GM19238 (cell line): Measurements from ENCODE around the gene SIT1.
"Not testable (repeated sequence)": the region's sequence is repeated elsewhere in the genome, so short reads cannot be mapped to it uniquely, and the experiment has no call there.

Experiments
- DNase-seq: peaks from one replicate; pipeline ENCODE4 v3.0.0; 2011; ENCODE audit warnings: low spot score; ENCODE audit not compliant: insufficient read length

Gene SIT1

DNA sequence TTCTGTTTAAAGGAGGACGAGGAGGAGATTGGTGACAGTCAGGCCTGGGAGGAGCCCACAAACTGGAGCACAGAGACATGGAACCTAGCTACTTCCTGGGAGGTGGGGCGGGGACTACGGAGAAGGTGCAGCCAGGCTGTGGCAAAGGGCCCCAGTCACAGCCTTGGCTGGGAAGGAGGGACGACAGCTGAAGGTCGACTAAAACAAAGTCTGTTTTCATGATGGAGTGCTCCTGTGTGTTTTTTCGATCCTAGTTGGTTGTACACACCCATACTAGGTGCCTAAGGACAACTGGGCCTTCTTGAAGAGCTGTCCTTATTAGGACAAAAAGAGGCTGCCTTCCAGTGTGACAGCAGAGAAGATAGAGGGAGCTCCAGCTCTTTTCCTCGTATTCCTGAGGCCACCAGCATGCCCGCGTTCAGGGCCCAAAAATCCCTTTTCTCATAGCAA is 10.3 kb upstream of the SIT1 start:
- DNase-seq, result no peak

DNA sequence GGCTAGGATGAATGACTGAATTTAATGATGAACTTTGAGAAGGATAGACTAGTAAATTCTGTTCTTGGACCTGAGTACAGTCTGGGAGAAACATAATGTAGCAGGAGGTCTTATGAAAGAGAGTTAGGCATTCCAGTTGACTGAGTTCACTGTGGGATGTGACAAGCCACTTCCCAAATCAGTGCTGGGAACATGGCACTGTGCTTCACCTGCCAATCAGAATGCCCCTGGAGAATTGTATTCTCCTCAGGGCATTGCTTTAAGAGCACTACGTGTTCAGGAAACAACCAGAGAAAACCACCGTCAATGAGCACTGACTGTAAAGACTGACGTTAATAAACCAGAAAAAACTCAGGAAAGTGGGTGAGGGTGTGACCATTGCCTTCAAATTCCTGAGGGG is 8.6 kb upstream of the SIT1 start:
- DNase-seq, result no peak

DNA sequence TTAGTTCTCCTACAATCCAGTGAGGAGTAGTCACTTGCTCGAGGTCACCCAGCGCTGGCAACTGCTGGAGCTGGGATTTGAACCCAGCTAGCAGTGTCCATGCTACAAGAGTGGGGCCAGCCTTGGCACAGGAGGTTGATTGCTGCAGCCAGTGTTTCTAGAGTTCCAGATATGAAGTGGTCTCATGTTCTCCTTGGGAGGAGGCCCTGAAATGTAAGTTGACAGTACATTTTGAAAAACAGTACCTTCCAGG is 8.2 kb upstream of the SIT1 start:
- DNase-seq, result no peak

DNA sequence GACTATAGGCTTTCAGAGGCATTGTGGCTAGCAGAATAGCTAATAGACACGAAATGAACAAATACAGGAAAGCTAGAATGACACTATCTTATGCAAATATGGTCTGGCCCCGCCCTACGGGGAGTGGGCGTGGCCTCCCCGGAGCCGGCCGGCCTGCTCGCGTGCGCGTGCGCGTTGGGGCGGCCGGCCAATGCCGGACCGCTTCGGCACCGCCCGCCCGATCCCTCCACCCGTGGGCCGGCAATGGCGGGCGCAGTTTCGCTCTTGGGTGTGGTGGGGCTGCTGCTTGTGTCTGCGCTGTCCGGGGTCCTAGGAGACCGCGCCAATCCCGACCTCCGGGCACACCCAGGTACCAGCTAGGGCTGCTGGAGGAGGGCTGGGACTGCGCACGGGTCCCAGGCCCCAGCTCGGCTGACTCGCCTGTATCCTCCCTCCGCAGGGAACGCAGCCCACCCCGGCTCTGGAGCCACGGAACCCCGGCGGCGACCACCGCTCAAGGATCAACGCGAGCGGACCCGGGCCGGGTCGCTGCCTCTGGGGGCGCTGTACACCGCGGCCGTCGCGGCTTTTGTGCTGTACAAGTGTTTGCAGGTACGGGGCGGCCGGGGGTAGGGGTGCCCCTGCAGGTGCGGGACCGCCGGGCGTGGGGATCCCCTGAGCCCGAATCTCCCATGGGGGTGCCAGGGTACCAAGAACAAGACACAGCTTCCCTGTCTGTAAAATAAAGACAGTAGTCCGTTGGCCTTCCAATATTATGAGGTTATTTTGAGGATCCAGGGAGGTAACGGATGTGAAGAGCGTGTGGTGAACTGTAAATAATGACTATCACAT is 7.6 kb upstream of the SIT1 start, which contains the start of gene CCDC107:
TSS of gene CCDC107 (plus strand) at position 156 of the 831 bp plus-strand sequence. CDS start at position 244, 88 bp downstream.
- DNase-seq, result peak; percentile 86

DNA sequence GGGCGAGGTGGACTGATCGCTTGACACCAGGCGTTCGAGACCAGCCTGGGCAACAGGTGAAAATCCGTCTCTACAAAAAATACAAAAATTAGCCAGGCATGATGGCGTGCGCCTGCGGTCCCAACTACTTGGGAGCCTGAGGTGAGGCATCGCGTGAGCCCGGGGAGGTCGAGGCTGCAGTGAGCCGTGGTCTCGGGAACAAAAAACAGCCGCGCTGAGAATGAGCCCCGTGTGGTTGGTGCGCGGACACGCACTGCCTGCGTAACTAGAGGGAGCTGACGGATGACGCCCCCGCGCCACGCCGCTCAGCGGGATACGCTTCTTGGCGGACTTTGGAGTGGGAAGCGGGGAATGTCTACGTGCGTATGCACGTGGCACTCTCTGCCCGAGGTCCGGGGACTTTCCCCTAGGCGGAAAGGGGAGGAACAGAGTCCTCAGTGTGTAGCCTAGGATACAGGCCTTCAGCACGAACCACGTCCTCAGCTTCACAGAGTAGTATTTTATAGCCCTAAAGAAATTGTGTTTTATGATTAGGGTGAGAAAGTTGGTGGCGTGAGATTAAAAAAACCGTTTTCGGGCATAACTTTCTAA is 6.9 kb upstream of the SIT1 start, which contains the start of gene RMRP:
TSS of gene RMRP (minus strand) at position 474 of the 591 bp plus-strand sequence.
- DNase-seq, result peak; percentile 92

DNA sequence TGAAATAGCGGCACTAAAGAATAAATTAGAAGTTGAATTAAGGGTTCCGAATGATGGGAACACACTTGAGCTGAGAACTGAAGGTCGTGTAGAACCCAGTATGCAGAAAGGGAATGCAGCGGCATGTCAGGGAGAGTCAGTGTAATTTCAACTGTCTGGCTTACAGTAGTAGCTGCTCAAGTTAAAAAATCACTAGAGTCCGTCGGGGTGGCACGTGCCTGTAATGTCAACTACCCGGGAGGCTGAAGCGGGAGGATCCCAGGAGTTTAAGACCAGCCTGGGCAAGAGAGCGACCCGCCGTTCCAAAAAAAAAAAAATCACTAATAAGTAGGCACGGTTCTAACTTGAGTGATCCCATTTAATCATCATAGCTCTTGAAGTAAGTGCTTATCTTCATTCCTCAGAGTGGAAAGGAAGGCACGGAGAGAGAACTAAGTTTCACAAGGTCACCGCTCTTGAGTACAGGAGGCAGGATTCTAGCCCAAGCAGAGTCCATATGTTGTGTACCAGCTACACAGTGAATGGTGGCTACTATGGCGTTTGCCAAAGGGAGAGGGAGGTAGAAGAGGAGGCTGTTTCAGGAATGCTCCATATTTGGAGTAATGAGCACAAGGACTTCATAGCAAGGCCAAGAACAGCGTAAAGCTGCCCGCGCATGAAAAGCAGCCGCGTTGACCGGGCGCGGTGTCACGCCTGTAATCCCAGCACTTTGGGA is 6.3 kb upstream of the SIT1 start:
- DNase-seq, result no peak

DNA sequence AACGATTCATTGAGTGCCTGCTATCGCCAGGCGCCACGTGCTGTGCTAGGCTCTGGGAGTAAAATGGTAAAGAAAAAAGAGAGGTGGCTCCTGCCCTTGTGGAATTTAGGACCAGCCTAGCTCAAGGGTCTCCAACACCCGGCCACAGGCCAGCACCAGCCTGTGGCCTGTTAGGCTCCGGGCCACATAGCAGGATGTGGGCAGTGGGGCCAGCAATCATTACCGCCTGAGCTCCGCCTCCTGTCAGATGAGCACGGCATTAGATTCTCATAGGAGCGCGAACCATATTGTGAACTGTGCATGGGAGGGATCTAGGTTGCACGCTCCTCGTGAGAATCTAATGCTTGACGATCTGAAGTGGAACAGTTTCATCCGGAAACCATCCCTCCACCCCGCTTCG is 5.6 kb upstream of the SIT1 start:
- no peak for DNase-seq

DNA sequence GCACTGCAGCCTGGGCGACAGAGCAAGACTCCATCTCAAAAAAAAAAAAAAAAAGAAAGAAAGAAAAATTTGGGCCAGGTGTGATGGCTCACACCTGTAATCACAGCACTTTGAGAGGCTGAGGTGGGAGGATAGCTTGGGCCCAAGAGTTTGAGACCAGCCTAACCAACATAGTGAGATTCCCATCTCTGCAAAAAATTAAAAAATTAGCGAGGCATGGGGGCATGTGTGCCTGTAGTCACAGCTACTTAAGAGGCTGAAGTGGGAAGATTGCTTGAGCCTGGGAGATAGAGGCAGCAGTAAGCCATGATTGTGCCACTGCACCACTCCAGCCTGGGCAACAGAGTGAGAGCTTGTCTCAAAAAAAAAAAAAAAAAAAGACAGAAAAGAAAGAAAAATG is 2.9 kb upstream of the SIT1 start:
- no peak for DNase-seq

DNA sequence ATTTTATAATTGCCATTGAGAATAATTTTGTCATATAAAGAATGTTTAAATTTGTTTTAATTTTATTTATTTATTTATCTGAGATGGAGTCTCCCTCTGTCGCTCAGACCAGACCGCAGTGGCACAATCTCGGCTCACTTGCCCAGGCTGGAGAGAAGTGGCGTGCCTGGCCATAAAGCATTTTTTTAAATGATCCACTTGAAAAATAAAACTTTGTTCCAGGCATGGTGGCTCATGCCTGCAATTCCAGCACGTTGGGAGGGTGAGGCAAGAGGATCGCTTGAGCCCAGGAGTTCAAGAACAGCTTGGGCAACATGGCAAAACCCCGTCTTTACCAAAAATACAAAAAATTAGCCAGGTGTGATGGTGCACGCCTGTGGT is 2.1 kb upstream of the SIT1 start:
- no peak for DNase-seq

DNA sequence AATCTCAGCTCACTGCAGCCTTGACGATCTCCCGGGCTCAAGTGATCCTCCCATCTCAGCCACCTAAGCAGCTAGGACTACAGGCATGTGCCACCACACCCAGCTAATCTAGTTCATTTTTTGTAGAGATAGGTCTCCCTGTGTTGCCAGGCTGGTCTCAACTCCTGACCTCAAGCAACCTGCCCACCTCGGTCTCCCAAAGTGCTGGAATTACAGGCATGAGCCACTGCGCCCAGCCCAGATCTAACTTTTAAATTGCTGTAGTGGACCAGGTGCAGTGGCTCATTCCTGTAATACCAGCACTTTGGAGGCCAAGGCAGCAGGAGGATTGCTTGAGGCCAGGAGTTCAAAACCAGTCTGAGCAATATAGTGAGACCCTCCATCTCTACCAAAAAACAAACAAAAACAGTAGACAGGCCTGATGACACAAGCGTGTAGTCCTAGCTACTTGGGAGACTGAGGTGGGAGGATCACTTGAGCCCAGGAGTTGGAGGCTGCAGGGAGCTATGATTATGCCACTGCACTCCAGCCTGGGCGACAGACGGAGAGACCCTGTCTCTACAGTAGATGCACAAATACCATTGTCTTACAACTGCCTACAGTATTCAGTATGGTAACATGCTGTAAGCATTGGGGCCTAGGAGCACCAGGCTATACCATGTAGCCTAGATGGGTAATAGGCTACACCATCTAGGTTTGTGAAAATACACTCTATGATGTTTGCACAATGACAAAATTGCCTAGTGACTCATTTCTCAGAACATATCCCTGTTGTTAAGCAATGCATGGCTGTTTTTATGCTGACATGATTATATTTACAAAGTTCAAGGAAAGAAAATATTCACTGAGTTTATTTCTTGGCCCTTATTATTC is 1.5 kb upstream of the SIT1 start:
- DNase-seq, result no peak

DNA sequence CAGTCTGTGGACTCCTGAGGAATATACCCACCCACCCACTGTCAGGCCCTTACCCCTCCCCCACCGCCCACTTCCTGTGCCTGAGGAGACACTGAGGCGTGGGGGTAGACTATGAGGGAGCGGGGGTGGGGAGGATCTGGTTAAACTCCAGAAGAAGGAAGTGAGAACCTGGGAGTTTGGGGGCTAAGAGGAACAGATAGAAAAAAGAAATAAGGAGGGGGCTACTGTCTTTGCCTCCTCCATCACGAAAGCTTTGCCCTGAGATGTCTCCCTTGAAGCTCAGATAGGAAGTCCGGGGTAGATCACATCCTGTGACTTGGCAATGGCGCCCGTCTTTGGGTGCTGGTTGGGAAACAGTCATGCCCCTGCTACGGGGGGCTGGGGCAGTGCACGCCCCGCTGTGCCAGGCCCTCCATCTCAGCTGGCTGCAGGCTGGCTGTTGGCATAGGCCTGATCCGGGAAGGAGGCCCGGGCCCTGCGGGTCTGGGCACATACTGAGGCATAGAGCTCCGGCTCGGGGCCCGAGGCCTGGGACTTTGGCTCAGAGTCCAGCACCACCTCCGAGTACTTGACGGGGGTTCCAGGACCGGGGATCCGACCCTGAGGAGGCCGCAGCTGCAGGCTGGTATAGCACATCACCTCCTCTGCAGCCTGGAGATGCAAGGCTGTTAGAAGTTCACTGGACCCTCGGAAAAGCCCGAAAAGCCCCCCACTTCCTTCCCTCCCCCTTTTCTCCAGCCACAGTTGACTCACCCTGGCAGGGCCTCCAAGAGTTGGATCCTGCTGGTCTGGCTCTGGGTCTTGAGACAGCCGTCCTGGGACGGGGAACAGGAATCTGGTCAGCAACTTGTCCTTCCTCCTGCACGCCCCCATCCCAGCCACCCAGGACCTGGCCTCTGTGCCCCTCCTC is 1.0 kb downstream of the SIT1 start:
- no peak for DNase-seq

DNA sequence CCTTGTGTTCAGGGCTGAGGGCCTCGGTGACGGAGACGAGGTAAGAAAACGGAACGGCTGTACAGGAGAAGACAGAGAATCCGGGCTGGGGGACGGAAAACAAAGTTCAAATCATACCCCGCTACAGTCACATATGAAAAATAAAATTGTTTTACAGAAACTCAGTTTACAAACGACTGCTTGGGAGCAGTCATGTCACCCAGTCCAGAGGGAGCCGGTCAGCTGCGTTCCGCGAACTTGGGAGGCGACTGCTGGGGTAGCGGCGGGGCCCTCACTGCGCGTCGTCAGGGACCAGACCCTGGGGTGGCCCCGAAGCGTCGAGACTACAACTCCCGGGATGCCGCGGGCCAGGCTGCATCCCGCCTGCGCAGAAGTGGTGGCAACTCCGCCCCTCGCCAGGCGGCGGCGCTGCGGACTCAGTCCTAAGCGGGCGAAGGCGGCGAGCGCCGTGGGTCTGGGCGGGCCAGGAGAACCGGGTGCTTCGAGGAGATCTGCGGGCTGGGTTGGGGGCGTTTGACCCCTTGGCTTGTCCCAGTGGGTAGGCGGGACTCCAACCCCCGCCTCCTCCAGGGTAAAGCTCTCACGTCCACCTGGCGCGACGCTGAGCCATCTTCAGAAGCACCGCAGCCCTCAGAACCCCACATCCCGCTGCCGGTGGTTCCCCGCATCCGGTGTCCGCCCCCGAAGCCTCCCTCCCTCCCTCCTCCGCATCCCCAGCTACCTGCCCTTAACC is 4.0 kb downstream of the SIT1 start:
- peak; percentile 93 for DNase-seq

DNA sequence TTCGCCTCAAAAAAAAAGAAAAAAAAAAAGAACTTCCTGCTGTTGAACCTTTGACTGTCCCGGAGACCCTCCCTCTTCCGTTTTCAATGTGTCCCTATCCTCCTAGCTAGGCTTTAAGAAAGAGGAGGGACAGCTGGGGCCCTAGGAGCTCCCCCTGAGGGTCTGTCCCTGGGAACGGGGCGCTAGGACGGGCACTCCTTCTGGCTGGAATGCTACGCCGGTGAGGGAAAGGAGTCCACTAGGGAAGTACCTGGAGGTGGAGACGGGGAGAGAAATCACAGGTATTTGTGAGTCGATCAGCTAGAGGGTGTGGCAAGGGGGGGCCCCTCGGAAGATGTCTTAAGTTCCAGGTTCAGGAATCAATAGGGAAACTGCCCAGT is 4.6 kb downstream of the SIT1 start:
- DNase-seq, result no peak

DNA sequence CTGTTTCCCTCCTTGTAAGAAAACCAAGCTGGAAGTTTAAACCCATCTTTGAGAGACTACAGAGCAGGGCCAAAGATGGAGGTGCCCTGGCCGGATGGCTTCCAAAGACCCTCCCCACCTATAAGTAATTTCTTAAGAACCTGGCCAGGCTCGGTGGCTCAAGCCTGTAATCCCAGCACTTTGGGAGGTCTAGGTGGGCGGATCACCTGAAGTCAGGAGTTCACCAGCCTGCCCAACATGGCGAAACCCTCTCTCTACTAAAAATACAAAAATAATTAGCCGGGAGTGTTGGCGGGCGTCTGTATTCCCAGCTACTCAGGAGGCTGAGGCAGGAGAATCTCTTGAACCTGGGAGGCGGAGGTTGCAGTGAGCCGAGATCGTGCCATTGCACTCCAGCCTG is 5.0 kb downstream of the SIT1 start:
- not testable (repeated sequence) for DNase-seq

DNA sequence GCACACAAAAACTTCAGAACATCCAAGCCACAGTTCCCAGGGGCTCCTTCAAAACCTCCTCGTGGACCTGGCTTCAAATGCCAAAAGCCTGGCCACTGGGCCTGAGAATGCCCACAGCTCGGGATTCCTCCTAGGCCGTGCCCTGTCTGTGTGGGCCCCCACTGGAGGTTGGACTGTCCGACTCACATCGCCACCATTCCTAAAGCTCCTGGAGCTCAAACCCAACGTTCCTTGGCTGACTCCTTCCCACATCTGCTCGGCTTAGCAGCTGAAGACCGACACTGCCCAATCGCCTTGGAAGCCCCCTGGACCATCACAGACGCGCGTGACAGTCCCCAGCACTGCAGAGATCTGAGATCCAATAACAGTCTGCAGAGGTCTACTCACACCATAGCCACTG is 7.7 kb downstream of the SIT1 start:
- DNase-seq, result no peak

DNA sequence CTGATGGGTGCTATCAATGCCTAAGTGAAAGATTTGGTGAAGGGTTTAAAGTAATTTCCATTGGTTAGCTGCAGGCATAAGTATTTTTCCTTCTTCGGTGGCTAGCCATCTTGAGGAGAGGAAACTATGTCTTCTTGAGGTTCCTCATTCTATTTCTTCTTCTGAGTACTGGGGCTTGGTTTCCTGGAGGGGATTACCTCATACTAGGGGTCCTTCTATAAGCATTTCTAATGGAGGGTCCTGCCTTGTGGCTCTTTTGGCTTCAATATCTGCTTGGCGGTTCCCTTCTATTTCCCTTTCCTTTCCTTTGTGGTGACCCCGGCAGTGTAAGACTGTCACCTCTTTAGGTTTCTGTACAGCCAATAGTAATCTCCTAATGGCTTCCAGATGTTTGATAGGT is 9.3 kb downstream of the SIT1 start:
- DNase-seq, result not testable (repeated sequence)

DNA sequence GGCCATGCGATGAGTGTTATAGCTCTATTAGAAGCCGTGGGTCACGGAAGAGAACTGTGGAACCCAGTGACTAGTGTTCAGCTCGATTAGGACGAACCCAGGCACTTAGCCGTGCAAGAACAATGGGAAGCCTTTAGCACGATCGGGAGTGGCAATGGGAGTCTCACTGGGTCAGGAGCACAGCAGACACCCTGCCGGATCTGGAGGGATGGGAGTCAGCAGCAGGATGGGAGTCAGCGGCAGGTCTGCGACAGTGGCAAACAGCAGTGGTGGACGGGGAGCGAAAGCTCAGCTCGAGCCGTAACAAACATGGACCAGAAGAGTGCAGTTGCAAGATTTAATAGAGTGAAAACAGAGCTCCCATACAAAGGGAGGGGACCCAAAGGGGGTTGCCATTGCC is 10.3 kb downstream of the SIT1 start:
- DNase-seq, result not testable (repeated sequence)

DNA sequence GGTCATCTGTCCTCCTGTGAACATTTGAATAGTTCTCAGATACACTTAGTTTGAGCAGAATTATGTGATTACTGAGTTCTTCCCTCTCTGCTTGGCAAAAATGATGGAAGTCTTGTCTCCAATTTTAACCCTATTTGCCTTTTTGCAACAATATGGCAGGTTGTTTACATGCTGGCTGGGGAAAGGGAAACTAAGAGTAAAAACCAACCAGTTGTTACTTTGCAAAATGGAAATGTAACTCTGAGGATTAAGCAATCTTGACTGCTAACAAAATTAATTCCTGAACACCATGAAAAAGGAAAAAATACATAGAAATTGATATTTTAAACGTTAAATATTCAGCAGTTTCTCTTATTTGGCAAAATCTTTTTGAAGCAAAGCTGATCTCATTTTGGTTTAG is 11.1 kb downstream of the SIT1 start:
- no peak for DNase-seq

DNA sequence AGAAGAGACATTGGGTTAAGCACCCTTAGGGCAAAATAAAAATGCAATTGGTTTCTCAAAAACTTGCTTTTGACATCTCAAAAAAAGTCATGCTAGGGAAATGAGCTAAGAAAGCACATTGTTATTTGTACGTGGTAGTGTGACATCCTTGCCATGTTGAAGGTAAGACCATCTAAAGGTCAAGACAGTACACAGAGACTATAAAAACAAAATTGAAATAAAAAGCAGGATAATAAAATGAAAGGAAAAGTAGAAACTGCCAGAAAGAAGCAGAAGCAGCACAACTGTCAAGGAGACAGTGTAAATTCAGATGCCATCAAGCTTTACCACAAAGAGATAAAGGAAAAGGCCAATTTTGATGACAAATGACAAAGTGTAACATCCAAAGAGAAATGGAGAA is 11.5 kb downstream of the SIT1 start:
- not testable (repeated sequence) for DNase-seq

DNA sequence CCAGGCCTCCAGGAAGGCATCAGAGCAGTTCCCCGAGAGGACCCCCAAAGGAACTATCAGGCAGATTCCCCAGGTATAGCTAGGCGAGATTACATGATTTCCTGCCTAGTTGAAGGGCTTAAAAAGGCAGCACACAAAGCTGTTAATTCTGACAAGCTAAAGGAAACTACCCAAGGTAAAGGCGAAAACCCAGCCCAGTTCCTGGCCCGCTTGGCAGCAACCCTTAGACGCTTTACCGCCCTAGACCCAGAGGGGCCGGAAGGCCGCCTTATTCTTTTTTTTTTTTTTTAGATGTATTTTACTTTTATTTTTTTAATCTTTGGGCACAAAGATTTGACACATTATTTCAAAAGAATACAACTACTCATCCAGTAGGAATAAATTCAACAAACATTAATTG is 12.0 kb downstream of the SIT1 start:
- DNase-seq, result not testable (repeated sequence)
